NCI-H524 (cell line): ENCODE data around the gene TMEM117.
A peak's percentile ranks its signal among the peaks of the same experiment; 100 is the strongest.
"Not testable (repeated sequence)": the region's sequence is repeated elsewhere in the genome, so short reads cannot be mapped to it uniquely, and the experiment has no call there.

Source experiments
- DNase-seq, 2 experiments: peaks; one replicate each; lab custom pipeline; 2025; lab: John Stamatoyannopoulos, UW

TMEM117 gene

DNA sequence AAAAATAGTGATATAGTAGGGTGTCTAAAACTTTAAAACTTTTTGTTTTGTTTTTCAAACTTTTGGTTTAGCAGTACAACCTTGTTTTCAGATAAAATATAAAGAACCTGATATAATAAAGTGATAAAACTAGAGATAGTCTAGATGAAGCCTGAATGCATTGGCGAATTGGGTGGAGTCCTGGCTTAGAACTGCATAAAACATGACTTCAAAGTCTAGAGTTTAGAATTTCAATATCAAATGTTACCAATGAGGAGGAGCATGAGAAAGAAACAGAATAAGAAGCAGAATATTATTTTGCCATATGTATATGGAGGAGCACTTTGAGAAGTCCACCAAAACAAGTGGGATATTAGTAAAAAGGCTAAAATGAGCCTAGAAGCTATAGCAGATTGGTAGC, 263.6 kb downstream of the TMEM117 start:
- DNase-seq, result no peak

DNA sequence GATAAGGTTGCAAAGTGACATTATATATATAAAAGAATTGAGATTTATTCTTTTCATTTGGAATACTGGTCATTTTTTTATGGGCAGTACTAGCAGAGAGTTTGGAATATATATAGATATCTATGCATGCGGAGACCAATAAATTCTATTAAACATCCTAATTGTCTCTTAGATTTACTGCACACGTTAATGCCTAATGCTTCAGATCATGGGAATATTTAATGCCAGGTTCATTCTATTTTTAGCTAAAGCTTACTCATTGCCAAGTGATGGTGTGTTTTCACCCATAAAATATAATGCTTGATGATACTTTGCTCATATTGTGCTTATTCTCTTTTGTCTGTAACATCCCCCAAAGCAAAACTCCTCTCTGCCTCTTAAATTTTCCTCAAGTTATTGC, 264.4 kb downstream of the TMEM117 start:
- no peak for DNase-seq

DNA sequence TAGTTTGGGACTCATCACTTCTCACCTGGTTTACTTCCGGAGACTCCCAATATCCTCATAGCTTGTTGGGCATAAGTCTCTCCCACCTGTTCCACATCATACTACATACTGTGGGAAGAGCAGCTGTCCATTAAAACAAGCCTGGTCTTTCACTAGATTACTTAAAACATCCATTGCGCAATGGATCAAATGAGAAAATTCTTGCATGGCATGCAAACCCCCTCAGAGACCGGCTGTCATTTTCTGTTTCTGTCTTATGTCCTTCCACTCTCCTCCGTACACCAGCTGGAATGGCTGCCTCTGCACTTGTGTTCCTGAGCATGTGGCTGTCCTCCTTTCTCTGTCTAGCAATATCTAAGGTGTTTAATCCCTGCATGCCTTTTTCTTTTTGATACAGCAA, 265.6 kb downstream of the TMEM117 start:
- peak; percentile 65 to 87 for DNase-seq

DNA sequence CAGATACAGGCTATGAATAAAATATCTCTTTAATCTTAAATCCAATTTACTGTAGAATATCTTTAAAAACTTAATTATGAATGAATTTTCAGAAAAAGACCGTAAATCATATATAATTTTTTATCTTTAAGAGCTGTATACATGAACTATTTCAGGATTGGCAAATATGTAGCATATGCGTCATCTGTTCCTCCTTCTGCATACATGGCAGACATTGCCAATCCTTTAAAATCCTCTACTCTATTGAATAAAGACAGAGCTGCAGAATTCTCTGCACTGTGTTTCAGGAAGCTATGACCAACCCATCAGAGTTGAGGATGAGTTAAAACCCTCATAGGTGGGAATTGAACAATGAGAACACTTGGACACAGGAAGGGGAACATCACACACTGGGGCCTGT, 279.0 kb downstream of the TMEM117 start:
- DNase-seq, result no peak

DNA sequence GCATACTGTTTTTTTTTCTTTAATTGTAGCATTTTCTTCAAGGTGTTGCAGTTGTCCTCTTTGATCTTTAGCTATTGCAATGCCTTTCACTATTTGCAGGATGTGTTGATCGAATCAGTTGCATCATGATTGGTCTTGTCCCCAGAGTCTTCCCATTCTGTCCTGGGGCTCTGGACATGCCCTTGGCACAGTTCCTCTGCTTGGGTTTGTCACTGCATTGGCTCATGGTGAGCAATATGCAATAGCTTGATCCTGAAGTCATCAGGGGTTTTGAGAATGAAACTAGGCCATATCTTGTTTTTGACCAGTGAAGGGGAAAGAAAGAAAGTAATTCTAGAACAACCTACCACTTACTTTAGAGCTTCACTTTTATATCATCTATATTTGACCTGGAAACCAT, 281.5 kb downstream of the TMEM117 start:
- no peak for DNase-seq

DNA sequence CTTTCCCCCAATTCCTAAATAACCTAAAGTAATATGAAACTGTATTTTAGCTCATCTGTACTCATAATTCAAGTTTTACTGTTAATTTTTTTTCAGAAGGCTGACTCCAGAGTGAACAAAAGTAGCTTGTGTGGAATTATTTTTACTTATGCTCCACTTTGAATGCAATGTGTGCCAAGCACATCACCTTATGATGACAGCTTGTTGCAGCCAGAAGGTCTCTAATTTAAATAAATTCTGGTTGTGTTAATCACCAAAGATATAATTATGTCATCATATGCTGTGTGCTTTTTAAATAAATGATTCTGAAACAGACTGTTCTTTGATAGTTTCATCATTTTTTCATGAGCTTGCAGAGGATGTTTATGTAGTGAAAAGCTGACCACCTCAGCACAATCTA, 283.1 kb downstream of the TMEM117 start:
- DNase-seq, result no peak

DNA sequence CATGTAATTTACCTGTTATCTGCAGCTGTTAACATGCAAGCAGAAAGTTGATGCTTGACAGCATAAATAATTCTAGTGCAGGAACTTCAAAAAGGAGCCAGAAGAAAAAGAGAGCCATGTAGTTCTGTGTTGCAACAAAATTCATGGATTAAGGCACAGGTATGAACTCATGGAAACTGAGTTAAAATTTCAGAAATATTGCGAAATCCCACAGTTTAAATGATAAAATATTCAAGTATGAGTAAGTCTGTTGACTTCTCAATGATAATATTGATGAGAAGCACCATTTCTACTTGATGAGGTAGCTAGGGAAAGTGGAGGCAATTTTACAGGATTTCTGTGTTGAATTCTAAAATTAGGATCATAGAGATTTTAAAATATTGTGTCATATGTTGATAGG, 290.9 kb downstream of the TMEM117 start:
- no peak for DNase-seq

DNA sequence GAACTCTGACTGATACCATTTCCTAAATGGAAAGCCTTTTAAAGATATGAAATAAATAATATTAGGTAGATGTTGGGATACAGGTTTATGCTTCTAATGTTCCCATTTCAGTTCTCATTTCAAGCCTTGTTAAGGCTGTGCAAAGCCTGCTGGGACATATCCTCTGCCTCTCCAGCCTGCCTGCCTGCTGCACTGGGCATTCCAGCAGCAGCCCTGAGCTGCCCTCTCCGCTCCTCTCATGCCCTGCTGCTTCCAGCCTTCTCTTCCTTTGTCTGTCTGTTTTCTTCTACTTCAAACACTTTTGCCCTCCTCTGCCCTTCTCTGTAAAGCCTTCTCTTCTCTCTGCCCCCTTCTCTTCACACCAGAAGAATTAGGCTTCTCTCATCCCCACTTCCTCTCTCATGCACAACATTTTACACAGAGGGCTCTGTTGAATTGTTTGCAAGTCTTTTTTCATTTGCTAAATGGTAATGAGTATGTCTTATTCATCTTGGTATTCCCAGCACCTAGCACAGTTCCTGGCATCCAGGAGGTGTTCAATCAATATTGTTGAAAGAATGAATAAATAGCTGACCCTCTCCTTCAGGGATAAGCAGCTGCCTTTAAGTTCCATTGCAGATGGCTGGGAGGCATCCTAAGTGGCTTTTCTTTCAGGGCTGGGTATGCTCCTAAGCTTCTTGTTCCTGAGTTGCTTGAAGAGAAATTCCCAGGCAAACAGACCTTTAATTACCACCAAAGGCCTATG, 292.3 kb downstream of the TMEM117 start:
- DNase-seq, result peak in 1 of 2 experiments; percentile 61

DNA sequence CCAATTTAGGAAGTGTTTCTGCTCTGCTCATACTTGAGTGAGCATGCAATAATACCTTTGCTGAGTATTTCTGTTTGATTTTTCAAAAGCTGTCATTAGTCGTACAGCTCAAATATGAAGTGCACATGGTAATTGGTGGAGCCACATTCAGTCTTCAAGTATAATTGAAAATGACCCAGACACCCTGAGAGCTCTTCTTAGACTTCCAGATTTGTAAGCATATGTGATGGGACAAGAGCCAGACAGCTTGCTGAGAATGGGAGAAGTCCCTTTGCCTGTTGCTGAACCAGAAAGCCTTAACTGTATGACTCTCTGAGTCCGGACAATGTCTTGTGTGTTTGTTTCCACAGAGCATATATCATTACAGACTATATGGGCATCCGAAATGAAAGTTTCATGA, 307.3 kb downstream of the TMEM117 start:
- peak; percentile 13 to 35 for DNase-seq

DNA sequence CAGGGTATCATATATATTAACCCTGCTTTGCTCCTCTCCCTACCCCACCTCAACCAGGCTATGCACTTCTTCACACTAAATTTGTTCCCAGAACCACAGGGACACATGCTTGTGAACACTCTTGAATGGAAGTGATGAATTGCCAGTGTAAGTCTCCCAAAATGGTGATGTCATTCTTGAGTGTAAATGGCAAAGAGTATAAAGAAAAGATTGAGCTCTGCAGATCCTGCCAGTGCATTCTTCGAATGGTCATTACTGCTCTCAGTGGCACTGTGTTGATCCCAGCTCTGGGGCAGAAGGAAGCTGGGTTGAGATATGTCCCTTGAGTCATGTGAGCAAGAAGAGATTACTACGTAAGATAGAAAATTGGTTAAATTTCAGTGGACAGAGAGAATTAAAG, 313.1 kb downstream of the TMEM117 start:
- DNase-seq, result no peak

DNA sequence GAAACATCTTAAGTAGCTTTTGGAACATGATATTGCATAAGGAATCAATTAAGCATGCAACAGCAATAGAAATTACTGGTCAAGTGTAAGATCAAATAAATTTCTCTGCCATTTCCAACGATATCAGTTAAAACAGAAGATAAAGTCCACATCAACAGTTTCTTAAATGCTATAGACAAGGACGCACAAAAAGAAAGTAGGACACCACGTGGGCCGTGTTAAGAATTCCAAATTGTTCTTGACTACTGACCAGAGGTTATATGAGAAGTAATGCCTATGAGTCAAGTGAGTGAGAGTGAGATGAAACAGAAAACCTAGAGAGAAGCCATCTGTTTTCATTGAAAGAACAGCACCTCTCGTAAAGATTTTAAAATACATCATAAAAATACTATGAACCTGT, 318.2 kb downstream of the TMEM117 start:
- DNase-seq, result peak; percentile 54 to 72

DNA sequence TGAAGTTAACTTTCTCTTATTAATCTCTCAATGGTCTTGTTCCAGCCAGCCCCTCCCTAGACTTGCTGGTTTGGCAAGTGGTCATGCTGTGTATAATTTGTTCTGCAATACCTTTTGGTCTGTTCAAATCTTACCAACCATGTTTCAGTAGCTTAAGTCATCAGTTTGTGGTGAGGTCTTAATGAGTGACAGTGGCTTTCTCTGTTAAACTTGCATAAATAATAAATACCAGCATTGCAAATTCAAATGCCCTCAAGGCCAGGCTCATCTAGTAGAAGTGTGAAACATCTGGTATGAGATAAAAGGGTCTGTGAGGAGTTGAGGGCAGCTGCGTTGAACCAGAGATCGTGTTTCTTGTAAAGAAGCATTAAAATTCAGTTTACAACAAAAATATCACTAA, 319.5 kb downstream of the TMEM117 start:
- DNase-seq, result peak; percentile 32 to 51

DNA sequence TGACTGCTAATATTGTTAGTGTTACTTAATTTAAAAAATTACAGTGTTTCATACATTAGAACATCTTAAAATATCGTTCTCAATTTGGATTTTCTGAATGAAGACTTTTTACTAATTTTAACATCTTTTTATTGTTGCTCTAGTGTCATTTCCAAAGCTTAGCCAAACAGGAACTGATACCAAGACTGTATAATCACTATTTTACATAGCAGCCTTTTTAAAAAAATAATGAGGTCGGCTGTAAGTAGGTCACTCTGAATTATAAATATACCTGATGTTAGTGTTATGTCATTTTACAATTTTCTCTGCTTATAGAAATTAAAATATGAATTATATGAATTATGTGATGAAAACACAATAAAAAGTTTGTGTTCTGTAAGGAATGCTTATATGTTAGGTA, 321.5 kb downstream of the TMEM117 start:
- no peak for DNase-seq

DNA sequence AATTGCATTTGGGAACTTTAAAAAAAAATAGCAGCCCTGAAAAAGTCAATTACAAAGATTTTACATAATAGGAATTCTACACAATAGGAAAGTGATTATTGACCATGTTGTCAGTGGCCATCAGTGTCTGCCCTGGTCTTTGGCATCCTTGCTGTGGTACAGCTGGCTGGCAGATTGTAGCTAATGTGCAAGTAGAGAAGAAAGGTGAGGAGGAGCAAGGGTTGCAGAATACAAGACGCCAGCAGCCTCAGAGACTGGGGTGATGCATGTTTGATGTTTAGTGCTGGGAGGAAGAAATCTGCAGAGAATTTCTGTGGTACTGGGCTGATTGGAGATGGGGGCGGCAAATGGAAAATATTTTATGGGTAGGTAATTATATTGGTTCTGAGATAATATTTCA, 322.9 kb downstream of the TMEM117 start:
- peak in 1 of 2 experiments; percentile 4 for DNase-seq

DNA sequence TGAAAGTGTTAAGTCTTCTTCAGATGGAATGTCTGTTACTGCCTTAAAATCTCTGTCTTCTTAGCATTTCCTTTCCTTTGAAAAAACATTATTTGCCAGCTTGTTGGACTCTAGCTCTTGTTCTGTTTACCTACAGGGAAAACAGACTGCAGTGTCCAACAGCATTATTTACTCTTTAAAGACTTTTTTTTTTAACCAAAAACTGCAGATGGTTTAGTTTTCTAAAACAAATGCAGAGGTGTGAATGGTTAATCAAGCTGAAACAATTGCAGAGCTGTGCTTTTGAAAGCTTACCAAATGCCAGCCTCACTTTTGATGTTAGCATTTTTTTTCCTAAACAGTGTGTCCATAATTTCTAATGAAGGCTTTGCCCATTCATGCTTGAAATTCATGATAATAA, 323.3 kb downstream of the TMEM117 start:
- DNase-seq, result no peak

DNA sequence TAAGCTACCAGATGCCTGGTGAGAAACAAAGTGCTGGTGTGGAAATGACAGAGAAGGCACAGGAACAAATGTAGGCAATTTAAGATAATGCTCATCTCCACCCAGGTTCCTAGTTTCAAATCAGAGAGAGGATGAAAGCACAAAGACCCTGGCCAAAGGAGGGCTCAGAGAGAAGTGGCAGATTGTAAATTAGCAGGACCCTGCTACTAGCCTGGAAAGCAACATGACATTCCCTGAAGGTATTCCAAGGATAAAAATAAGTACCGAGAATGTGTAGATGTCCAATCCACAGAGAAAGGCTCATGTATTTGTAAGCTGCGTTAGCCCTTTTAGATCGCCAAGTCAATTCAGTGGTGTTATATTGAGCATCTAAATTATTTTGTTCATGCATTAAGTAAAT, 324.0 kb downstream of the TMEM117 start:
- no peak for DNase-seq

DNA sequence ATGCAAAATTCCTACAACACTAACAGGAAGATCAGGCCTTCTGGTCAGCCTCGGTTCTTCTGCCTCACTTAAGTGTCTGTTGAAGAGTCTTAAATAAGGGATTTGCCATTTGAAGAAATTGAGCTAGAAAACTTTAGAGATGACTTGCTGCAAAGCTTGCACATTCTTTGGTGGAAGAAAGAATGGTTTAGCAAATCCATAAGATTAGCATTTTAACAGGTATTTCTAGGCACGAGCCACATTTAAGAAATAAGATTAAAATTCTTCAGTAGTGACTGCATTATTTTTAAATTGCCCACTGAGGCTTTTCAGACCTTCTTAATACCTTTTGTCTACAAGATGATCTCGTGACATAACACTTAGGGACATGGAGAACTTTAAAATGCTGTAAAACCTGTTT, 327.1 kb downstream of the TMEM117 start:
- no peak for DNase-seq

DNA sequence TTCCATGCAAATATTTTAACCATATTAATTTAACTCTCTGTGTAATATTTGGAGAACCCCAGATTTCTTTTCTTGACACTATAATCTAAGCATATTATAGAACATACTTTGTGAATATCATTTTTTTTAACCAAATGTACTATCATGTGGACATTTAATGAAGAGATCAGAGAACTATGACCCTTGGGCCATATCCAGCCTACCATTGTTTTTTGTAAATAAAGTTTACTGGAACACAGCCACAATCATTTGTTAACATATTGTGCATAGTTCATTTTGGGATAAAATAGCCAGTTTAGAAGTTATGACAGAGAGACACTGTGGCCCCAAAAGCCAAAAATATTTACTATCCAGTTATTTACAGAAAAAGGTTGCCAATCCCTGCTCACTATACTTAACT, 338.2 kb downstream of the TMEM117 start:
- DNase-seq, result no peak

DNA sequence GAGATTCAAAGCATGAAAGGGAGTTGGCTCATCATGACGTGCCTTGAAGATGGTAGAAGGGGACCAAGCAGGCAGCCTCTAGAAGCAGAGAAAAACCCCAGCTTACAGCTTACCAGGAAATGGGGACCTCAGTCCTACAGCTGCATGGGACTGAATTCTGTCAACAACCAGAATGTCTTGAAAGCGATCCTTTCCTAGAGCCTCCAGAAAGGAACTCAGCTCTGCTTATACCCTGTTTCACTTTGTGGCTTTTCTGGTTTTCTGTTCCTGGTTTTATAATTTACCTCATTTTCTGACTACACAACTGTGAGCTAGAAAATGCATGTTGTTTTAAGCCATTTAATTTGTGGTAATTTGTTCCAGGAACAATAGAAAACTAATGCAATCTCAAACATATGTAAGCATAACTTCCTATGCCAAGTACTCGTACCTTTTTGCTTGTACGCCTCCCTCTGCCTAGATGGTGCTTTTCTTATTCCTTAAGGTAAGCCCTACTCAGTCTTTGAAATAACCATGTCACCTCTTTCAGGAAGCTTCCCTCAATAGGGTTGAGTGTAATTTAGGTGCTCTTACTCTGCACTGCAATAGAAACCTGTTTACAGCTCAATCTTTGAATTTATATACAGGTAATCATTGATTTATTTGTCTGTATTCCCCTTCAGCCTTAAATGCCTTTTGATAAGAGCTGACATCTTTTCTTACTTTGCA, 348.8 kb downstream of the TMEM117 start:
- no peak for DNase-seq

DNA sequence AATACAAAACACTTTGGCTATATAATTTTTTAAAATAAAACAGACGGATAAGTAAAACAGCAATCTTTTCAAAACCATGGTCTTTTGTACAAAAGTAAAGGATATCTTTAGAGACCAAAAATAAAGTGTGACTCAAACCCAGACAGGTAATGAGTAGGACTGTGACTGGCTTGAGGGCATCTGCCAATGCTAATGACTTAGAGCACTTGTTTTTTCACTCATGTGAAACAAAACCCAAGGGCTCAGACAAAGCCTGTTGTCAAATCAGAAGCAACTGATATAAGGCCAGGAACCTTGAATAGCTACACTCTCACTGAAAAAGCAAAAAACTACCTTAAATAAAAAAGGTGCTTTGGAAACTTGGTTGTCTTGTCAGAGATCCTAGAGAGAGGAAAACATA, 357.4 kb downstream of the TMEM117 start:
- DNase-seq, result peak; percentile 8 to 44

DNA sequence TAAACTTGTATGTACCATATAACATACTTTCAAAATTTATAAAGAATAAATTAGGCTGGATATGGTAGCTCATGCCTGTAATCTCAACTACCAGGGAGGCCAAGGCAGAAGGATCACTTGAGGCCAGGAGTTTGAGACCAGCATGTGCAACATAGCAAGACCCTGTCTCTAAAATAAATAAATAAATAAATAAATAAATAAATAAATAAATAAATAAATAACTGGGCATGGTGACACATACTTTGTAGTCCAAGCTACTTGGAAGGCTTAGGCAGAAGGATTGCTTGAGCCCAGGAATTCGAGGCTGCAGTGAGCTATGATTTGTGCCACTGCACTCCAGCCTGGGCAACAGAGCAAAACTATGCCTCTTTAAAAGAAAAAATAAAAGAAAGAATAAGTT, 359.8 kb downstream of the TMEM117 start:
- DNase-seq, result not testable (repeated sequence)

DNA sequence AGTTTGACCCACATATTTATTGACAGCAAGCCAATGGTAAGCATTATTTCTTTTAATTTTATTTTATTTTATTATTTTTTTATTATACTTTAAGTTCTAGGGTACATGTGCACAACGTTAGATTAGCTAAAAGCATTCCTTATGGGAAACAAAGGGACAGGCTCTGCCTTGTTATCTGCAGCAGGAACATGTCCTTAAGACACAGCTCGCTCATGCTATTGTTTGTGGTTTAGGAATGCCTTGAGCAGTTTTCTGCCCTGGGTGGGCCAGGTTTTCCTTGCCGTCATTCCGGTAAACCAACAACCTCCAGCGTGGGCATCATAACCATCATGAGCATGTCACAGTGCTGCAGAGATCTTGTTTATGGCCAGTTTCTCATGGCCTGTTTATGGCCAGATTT, 370.2 kb downstream of the TMEM117 start:
- DNase-seq, result no peak

DNA sequence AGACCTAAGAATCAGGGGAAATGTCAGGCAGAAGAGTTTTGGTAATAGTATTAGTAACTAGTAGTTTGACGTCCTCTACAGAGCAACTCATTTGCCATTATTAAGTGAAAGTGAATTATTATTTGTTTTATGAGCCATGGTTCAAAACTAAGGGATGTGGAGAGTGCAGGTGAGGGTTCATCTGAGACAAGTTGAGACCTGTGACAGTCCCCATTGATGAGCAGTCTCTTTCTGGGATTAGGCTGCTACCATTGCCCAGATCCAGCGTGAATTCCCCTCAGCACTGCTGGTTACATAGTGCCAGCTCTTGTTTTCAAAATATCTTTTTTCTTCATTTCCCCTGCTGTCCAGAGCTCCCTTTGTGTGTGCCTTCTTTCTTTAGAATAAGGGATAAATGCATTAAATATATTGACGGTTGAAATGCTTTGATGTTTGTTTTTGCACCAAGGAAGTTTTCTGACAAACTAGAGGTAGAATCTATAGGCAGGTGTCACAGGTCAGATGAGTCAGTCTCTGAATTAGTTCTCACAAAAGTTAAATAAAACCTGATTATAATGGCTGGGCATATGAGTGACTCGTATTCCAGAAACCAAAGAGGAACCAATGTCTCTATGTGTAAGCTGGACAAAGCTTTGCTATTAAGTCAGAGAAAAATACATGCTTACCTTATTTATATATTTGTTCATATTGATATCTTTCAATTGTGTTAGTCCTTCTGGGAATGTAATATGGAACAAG, 381.4 kb downstream of the TMEM117 start:
- DNase-seq, result no peak
